K562 (cell line): ENCODE data around the gene CWF19L2. TPM values are rescaled to one million over a fixed set of nuclear protein-coding genes. Genes with fewer than 3 reads are reported as not detected.

Experiments used
- ATAC-seq: fragments of 200-7000 bp; cut with Tn5 transposase; 3 replicates; pipeline ENCODE4 v1.9.1; 2020; ENCODE audit warnings: moderate library complexity
- BruUV-seq: library from RNA; stranded (reverse); fragments of 400-500 nt; replicated peaks from 2 replicates; lab custom pipeline; 2021; lab: Mats Ljungman, UMichigan
- CTCF ChIA-PET: fragments of 300-600 bp; formaldehyde crosslinking; extraction: SDS; loops from one replicate; lab custom pipeline; 2021; ENCODE audit warnings: low intra/inter-chr PET ratio; lab: Yijun Ruan, JAX
- POLR2A ChIA-PET: fragments of 300-600, 350-650 bp; sonication (Branson Sonifier 250); formaldehyde crosslinking; extraction: SDS; loops from one replicate; lab custom pipeline; 2021; ENCODE audit warnings: antibody characterized with exemption, inconsistent platforms; lab: Yijun Ruan, JAX
- DNase-seq, 4 experiments: peaks; one replicate each; pipeline versions ENCODE4 v3.0.0 to v3.0.0-alpha.2; 2011 to 2018; ENCODE audit warnings: low spot score in 3 of 4, mixed read lengths in 3 of 4; ENCODE audit errors: extremely low read depth in 1 of 4
- FAIRE-seq: peaks from 2 replicates; lab custom pipeline; 2011; peaks lifted over from hg19 to GRCh38; lab: Jason Lieb, UNC
- H2AFZ ChIP-seq: 2 replicates; pipeline ENCODE4 v1.6.0; 2011; ENCODE audit warnings: low read depth, low read length, control low read depth, inconsistent platforms
- H3K27ac ChIP-seq: fragments of 200-600 bp; 3 replicates; pipeline ENCODE4 v1.8.0; 2011; ENCODE audit warnings: low read depth, mild to moderate bottlenecking, control low read depth, inconsistent platforms, low read length, moderate library complexity, mixed read lengths; ENCODE audit errors: extremely low read depth
- H3K27me3 ChIP-seq, 2 experiments: fragments of 300-600 bp in 1 of 2; 2 replicates in 1 of 2; 3 replicates in 1 of 2; pipeline versions ENCODE4 v1.6.0 to v1.8.0; 2011; ENCODE audit warnings: inconsistent platforms in 2 of 2, low read length in 2 of 2, mild to moderate bottlenecking in 1 of 2, mixed read lengths in 1 of 2, moderate library complexity in 1 of 2; ENCODE audit not compliant: control insufficient read depth in 2 of 2, insufficient read depth in 2 of 2
- H3K36me3 ChIP-seq: fragments of 300-600 bp; 3 replicates; pipeline ENCODE4 v1.8.0; 2011; ENCODE audit warnings: mild to moderate bottlenecking, low read length, inconsistent platforms; ENCODE audit not compliant: control insufficient read depth, insufficient read depth
- H3K4me1 ChIP-seq, 2 experiments: fragments of 200-600 bp in 1 of 2; replicated peaks in 1 of 2; 2 replicates in 1 of 2; 3 replicates in 1 of 2; pipeline versions ENCODE4 v1.5.1 to v1.8.0; 2011; ENCODE audit warnings: inconsistent platforms in 2 of 2, low read length in 2 of 2, mild to moderate bottlenecking in 1 of 2, mixed read lengths in 1 of 2, moderate library complexity in 1 of 2; ENCODE audit not compliant: control insufficient read depth in 2 of 2, insufficient read depth in 2 of 2
- H3K4me2 ChIP-seq: 2 replicates; pipeline ENCODE4 v1.6.1; 2011; ENCODE audit warnings: low read length, control low read depth, inconsistent platforms, mixed read lengths; ENCODE audit not compliant: insufficient read depth
- H3K4me3 ChIP-seq: fragments of 200-600 bp; sonication (generic), shearing (Covaris generic); 2 replicates; pipeline ENCODE4 v1.5.1; 2016; ENCODE audit warnings: control low read depth, inconsistent platforms
- H3K79me2 ChIP-seq: fragments of 200-600 bp; 3 replicates; pipeline ENCODE4 v1.8.0; 2011; ENCODE audit warnings: low read length, inconsistent platforms; ENCODE audit not compliant: control insufficient read depth, insufficient read depth
- H3K9ac ChIP-seq, 2 experiments: 2 replicates each; pipeline versions ENCODE4 v1.6.0 to v1.6.1; 2011; ENCODE audit warnings: low read depth in 2 of 2, low read length in 2 of 2, control low read depth in 1 of 2, inconsistent platforms in 1 of 2, mild to moderate bottlenecking in 1 of 2, mixed read lengths in 1 of 2; ENCODE audit not compliant: insufficient read depth in 1 of 2
- H3K9me1 ChIP-seq: one replicate; pipeline ENCODE4 v1.6.0; 2011; ENCODE audit warnings: inconsistent platforms, mild to moderate bottlenecking, low read length, moderate library complexity; ENCODE audit not compliant: control insufficient read depth, insufficient read depth
- H3K9me3 ChIP-seq: replicated peaks from 2 replicates; pipeline ENCODE4 v1.5.1; 2011; ENCODE audit warnings: low read depth, low read length, inconsistent platforms; ENCODE audit not compliant: control insufficient read depth, insufficient read depth
- H4K20me1 ChIP-seq: replicated peaks from 2 replicates; pipeline ENCODE4 v1.6.1; 2011; ENCODE audit warnings: low read length, inconsistent platforms, mixed read lengths; ENCODE audit not compliant: control insufficient read depth, insufficient read depth
- ATF1 ChIP-seq, 2 experiments: fragments of 450-650 bp in 1 of 2; IDR thresholded peaks; 2 replicates each; pipeline ENCODE4 v1.6.1; 2016; ENCODE audit warnings: missing compliant biosample characterization in 1 of 2, missing genetic modification characterization in 1 of 2
- BMI1 ChIP-seq: fragments of 150-350 bp; IDR thresholded peaks from 2 replicates; pipeline ENCODE4 v1.6.1; 2014; ENCODE audit warnings: low read length
- BRD9 ChIP-seq: fragments of 450-650 bp; IDR thresholded peaks from 2 replicates; pipeline ENCODE4 v1.6.1; 2018; ENCODE audit warnings: low read depth; ENCODE audit not compliant: partially characterized antibody
- KLF16 ChIP-seq: IDR thresholded peaks from 2 replicates; pipeline ENCODE4 v1.6.1; 2016; ENCODE audit warnings: antibody characterized with exemption
- PCBP2 ChIP-seq: fragments of 200-400 bp; formaldehyde crosslinking; IDR thresholded peaks from 2 replicates; pipeline ENCODE4 v1.6.1; 2018; ENCODE audit warnings: low read length, low read depth, mild to moderate bottlenecking, moderate library complexity; ENCODE audit not compliant: poor library complexity, severe bottlenecking
- POLR2AphosphoS5 ChIP-seq: IDR thresholded peaks from 2 replicates; pipeline ENCODE4 v1.6.1; 2011; ENCODE audit warnings: mild to moderate bottlenecking, low read depth, low read length, moderate library complexity; ENCODE audit not compliant: control insufficient read depth, insufficient read depth
- WGBS: fragments of 100-300 bp; shearing (Covaris generic); methylation state at CpG from one replicate; pipeline ENCODE4 v1.1.6; 2016; ENCODE audit warnings: low coverage, mixed read lengths; ENCODE audit not compliant: insufficient coverage; ENCODE audit errors: missing lambda C conversion rate; 5-methylcytosine and 5-hydroxymethylcytosine counted together
- in situ Hi-C: fragments of 300-500 bp; cut with MboI; formaldehyde crosslinking; loops from 4 replicates; pipeline ENCODE4 v1.15.0; 2018; ENCODE audit warnings: inconsistent platforms, mixed read lengths
- intact Hi-C: fragments of 100-400 bp; cut with micrococcal nuclease; formaldehyde crosslinking; loops from 2 replicates; pipeline ENCODE4 v1.14.2; 2022
- polyA plus RNA-seq, 8 experiments: library from polyadenylated mRNA; depleted of rRNA in 4 of 8; stranded (reverse) in 5 of 8; unstranded in 3 of 8; fragments of >200 nt; fragmentation: Nextera tagmentation in 2 of 8; fragmentation: Illumina TruSeq in 1 of 8; extraction: Ambion mirVana in 2 of 8; extraction: Trizol in 1 of 8; gene quantifications; 2 replicates each; pipeline versions ENCODE4 v1.2.1 to v1.2.3, GENCODE V29; 2011 to 2014; ENCODE audit warnings: inconsistent platforms in 1 of 8, missing spikeins in 1 of 8
- total RNA-seq, 7 experiments: library from RNA; depleted of rRNA in 6 of 7; stranded (reverse); fragments of >200 nt in 6 of 7; fragmentation: Illumina TruSeq in 2 of 7; extraction: Trizol in 2 of 7; gene quantifications; 2 replicates each; pipeline versions ENCODE4 v1.2.1 to v1.2.3, GENCODE V29; 2011 to 2021; ENCODE audit warnings: low replicate concordance in 1 of 7

Gene CWF19L2
- total and polyA plus RNA-seq, 9 of the 15 experiments (the other 6 are each of a cell fraction or from before 2014, with no cell fraction given) = 4.7 to 23.3 (median 10.2) TPM

- ATAC-seq (no peak), DNase-seq (no peak), FAIRE-seq (no peak)
- no peak overlapping the region for H2AFZ ChIP-seq
- CTCF ChIA-PET = no interaction called here
- intact Hi-C loops = no loop called here
- H3K9me3 ChIP-seq = no peaks in the 10 kb centered on the region
- WGBS = 90% methylated on average over 13 of the region's 13 CpGs
- in situ Hi-C loops = no loop called here
- no peaks in the 10 kb centered on the region for H3K36me3 ChIP-seq
- H4K20me1 ChIP-seq = no peaks in the 10 kb centered on the region
- TF ChIP-seq BMI1 (no peak), BRD9 (no peak), POLR2AphosphoS5 (no peak), ATF1 (CRISPR knock-in tag; IDR thresholded peaks at IDR 0.05) (no peak), ATF1 (tag; IDR thresholded peaks at IDR 0.05) (no peak), KLF16 (no peak), PCBP2 (no peak)
- TF ChIP-seq, all 486 proteins: peak for 0
- no peak overlapping the region for H3K9ac ChIP-seq
- no peaks in the 10 kb centered on the region for H3K27me3 ChIP-seq
- H3K9me1 ChIP-seq = no peaks in the 10 kb centered on the region
- no peaks in the 10 kb centered on the region for H3K79me2 ChIP-seq
- no peak overlapping the region for H3K4me2 ChIP-seq
- no TSS peak for BruUV-seq
- H3K4me3 ChIP-seq = no peak overlapping the region
- no peak overlapping the region for H3K27ac ChIP-seq
- no peaks in the 10 kb centered on the region for H3K4me1 ChIP-seq
- POLR2A ChIA-PET = interaction anchor here (0.7 kb wide), 1 partner anchor 9 kb away, joined by 3 read pairs; no protein-coding TSS in a partner anchor
Measured at GRCh38 chr11:107293677-107294344, 163.8 kb downstream of the CWF19L2 start.
